Measurements from ENCODE around the gene FAM3B.

The FAM3B gene

GRCh38 chr21:41316200-41317062, at the start of gene FAM3B:
Gene FAM3B, plus strand, starts transcription at chr21:41316801. Its CDS starts 79 bp downstream, at chr21:41316880.
- Histone ChIP-seq H3K27me3 (replicated peaks) (peaks cover 13% of the 10 kb centered on the region), H3K27ac (no peak within 1 kb of the TSS), H3K36me3 (replicated peaks) (no peaks in the 10 kb centered on the region), H3K4me3 (ENCODE audit: low read depth, low read length) (no peak within 1 kb of the TSS)
- in situ Hi-C loops (cut with HindIII; ENCODE audit: low pct_ligation_motif_present, low sequenced_read_pairs): no loop called here
- no peak for TF ChIP-seq CTCF (IDR thresholded peaks at IDR 0.05; ENCODE audit: low read depth, low read length, missing control alignments)
- DNase-seq: no peak

- Histone ChIP-seq H3K27ac (no peak overlapping the region), H3K36me3 (replicated peaks) (no peaks in the 10 kb centered on the region), H3K4me3 (ENCODE audit: low read depth, low read length) (no peak overlapping the region), H3K27me3 (replicated peaks) (no peaks in the 10 kb centered on the region)
- DNase-seq: no peak
- in situ Hi-C loops (cut with HindIII; ENCODE audit: low pct_ligation_motif_present, low sequenced_read_pairs): no loop called here
- TF ChIP-seq CTCF (IDR thresholded peaks at IDR 0.05; ENCODE audit: low read depth, low read length, missing control alignments): no peak
Observed at GRCh38 chr21:41267346-41267745, 49.3 kb upstream of the FAM3B start.

GRCh38 chr21:41269535-41269934, 47.1 kb upstream of the FAM3B start:
- H3K27me3 ChIP-seq (replicated peaks): no peaks in the 10 kb centered on the region
- DNase-seq: no peak
- H3K4me3 ChIP-seq (ENCODE audit: low read depth, low read length): no peak overlapping the region
- H3K27ac ChIP-seq: no peak overlapping the region
- in situ Hi-C loops (cut with HindIII; ENCODE audit: low pct_ligation_motif_present, low sequenced_read_pairs): no loop called here
- no peaks in the 10 kb centered on the region for H3K36me3 ChIP-seq (replicated peaks)
- no peak for TF ChIP-seq CTCF (IDR thresholded peaks at IDR 0.05; ENCODE audit: low read depth, low read length, missing control alignments)

GRCh38 chr21:41277196-41277595, 39.4 kb upstream of the FAM3B start:
- no peak for TF ChIP-seq CTCF (IDR thresholded peaks at IDR 0.05; ENCODE audit: low read depth, low read length, missing control alignments)
- Histone ChIP-seq H3K27ac (no peak overlapping the region), H3K4me3 (ENCODE audit: low read depth, low read length) (no peak overlapping the region), H3K27me3 (replicated peaks) (no peaks in the 10 kb centered on the region), H3K36me3 (replicated peaks) (no peaks in the 10 kb centered on the region)
- in situ Hi-C loops (cut with HindIII; ENCODE audit: low pct_ligation_motif_present, low sequenced_read_pairs): no loop called here
- no peak for DNase-seq

- H3K27me3 ChIP-seq (replicated peaks): peaks cover 3% of the 10 kb centered on the region
- no peaks in the 10 kb centered on the region for H3K36me3 ChIP-seq (replicated peaks)
- no peak overlapping the region for H3K4me3 ChIP-seq (ENCODE audit: low read depth, low read length)
- TF ChIP-seq CTCF (IDR thresholded peaks at IDR 0.05; ENCODE audit: low read depth, low read length, missing control alignments): no peak
- in situ Hi-C loops (cut with HindIII; ENCODE audit: low pct_ligation_motif_present, low sequenced_read_pairs): no loop called here
- no peak overlapping the region for H3K27ac ChIP-seq
- DNase-seq: no peak
Observed at GRCh38 chr21:41277846-41278245, 38.8 kb upstream of the FAM3B start.
